COLO829 (cell line): ENCODE measurements around the gene TCF7.

Source experiments
- DNase-seq: peaks from one replicate; pipeline ENCODE4 v3.0.0; 2012; ENCODE audit warnings: low spot score

TCF7 gene

DNA sequence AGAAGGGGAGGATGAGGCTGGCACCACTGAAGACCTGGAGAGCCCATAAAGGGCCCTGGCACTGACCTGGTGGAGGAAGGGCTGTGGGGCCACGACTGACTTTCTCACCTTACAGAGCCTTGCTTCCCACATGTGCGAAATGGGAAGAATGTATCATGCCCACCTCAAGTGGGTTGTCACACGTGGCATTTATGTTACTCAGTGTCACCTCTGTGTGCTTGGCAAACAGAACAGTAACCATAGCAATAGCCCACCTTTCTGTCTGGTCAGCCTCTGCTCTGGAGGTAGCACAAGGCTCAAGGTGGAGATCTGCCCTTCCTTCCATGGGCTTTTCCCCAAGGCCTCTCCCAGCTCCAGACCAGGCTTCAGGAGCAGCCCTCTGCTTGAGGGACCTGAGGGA is 16.7 kb downstream of the TCF7 start:
- DNase-seq: no peak

GRCh38 chr5:134131578-134132350 is 17.3 kb downstream of the TCF7 start:
- no peak for DNase-seq

DNA sequence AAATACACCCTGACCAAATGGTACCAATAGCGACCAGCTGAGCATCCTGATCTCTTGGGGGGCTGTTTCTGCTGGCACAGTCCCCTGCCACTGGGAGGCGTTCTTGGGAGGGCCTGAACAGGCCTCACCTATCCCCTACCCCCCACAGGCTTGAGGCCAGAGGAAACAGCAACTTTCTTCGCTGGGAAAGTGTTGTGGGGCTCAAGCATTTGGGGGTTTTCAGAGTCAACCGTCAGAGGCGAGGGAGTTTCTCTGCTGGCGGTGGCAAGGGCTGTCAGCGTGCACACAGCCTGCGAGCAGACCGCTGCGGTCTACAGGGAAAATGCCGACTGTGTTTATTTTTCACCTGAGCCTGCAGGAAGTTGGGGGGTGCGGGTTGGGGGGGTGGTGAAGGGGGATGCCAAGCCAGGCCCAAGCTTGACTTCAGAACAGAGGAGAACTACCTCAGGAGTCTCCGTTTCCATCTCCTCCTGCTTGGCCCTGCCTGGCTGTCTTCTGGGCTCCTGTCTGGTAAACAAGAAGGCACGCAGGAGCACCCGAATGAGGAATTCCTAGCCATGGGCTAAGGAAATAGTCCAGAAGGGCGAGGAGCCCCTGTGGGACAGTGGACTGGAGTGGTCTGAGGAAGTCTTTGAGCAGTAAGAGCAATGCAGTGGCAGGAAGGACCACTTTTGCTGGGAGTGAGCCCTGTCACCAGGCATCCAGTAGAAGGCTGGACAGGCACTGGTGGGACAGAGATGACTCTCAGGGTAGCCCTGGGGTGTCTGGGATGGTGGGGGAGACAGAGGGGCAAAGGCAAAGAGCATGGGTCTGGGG is 18.1 kb downstream of the TCF7 start:
- DNase-seq: no peak

GRCh38 chr5:134133188-134133994 is 18.9 kb downstream of the TCF7 start:
- DNase-seq: no peak

- no peak for DNase-seq
Observed at GRCh38 chr5:134133995-134134541, 19.6 kb downstream of the TCF7 start.

- DNase-seq: no peak
Observed at GRCh38 chr5:134135091-134135655, 20.7 kb downstream of the TCF7 start.

- no peak for DNase-seq
Observed at GRCh38 chr5:134136221-134136631, 21.7 kb downstream of the TCF7 start.

DNA sequence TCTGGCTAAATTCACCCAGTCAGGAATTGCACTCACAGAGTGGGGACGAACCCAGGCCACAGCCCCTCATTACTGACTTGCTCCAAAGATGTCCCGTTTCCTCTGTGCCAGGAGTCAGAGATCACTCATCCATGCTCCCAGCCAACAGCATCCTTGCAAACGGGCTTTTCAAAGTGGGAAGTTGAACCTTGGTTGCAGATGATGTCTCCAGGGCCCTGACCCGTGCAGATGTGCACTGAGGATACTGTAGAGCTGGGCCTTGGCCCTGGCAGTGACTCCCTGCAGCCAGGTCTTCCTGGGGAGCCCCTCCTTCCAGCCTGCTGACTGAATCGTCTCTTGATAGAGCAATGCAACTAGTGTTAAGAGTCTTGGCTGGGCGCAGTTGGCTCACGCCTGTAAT is 22.3 kb downstream of the TCF7 start:
- DNase-seq: no peak

GRCh38 chr5:134138416-134139376 is 24.2 kb downstream of the TCF7 start:
- DNase-seq: peak; percentile 26

DNA sequence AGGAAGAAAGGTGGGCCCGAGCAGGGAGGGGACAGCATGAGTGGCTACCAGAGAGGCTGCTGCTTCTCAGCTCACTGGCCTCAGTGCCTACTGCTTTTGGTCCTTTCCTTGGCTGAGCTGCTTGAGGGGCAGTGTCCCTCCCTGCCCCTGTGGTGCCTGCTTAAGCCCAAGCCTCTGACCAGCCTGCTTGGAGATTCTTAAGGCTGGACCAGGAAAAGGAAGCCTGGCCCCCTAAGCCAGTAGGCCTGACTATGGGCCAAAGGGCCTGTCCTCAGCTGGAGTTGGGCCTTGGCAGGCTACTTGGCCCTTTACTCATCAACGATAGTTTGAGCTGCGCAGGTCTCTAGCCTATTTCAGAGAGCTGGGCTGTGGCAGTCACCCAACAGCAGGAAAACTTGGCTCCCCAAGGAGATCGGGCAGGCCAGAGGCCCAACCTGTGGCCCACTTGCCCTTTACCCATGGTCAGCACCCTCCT is 24.9 kb downstream of the TCF7 start:
- DNase-seq: no peak

GRCh38 chr5:134139891-134140469 is 25.5 kb downstream of the TCF7 start:
- no peak for DNase-seq

DNA sequence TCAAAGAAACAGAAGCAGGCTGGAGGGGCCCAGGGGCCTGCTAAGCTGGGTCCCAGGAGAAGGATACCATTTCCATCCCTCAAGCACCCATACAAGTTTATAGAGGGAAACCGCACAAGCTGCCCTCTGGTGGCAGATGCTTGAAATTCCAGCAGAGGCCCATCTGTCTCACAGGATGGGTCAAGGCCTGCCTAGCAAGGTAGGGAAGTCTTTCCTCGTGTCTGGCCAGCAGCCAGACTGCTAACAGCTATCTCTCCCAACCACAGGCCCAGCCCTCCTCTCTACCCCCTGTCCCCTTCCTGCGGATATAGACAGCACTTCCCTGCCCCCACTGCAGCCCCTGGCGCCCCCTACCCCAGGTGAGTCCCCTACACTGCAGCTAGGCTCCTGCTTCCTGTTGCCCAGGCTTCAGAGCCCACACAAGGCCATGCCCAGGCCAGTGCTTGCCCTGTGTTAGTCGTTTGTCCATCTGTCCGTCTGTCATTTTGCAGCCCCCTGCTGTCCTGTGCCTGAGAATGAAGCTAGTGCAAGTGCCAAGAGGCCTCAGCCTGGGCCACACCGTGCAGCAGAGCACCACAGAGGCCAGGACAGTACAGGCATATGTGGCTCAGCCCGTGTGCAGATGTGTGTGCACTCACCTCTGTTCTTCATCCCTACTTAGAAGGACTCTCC is 26.2 kb downstream of the TCF7 start:
- peak; percentile 47 for DNase-seq

DNA sequence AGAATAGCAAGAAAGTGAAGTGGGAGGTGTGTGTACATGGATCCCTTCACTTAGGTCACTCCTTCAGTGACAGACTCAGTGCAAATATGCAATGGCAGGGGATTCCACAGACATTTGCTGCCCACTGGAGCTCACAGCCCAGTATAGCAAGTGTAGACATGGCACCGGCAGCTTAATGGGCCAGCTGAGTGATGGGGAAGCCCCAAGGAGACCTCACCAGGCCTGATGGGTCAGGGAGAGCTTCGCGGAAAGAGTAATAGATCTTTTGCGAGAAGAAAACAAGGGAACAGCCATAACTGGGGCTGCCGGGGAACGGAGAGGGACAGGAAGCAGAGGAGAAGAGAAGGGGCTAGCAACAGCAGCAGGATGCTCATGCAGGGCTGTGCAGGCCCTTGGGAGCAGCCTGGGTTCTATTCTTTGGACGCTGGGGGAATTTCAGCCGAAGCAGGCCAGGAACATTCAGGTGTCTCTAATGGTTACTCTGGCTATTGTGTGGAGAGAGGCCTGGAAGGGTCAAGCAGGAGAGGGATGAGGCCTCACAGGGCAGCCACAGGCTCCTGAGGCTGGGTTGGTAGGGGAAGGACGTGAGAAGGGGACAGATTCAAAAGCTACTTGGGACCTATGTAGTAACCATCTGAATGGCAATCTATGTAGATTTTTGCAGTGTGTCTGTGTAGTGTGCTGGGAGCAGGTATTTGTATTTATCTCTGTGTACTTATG is 27.0 kb downstream of the TCF7 start:
- DNase-seq: no peak

DNA sequence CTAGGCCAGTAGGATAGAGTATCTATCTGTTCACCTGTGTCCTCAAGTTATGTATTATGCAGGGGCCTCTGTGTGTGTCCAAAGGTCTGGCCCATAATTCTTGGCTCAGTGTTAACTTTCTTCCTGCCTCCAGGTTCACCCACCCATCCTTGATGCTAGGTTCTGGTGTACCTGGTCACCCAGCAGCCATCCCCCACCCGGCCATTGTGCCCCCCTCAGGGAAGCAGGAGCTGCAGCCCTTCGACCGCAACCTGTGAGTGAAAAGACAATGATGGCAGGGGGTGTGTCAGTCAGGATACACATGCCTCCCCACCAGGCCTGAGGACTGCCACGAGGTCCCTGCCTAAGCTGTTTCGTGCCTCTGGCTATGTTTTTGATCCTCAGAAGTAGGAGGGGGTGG is 27.6 kb downstream of the TCF7 start:
- DNase-seq: no peak

DNA sequence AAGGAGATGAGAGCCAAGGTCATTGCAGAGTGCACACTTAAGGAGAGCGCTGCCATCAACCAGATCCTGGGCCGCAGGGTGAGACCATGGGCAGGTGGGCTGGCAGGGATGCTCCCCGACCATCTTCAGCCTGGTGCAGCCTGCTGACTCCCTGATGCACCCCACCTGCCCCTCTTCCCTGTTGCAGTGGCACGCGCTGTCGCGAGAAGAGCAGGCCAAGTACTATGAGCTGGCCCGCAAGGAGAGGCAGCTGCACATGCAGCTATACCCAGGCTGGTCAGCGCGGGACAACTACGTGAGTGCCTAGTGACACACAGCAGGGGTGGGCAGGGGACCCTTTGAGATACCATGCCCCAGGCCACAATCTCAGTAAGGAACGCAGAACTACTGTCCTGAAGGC is 28.3 kb downstream of the TCF7 start:
- no peak for DNase-seq

GRCh38 chr5:134143431-134143830 is 28.9 kb downstream of the TCF7 start:
- DNase-seq: no peak

DNA sequence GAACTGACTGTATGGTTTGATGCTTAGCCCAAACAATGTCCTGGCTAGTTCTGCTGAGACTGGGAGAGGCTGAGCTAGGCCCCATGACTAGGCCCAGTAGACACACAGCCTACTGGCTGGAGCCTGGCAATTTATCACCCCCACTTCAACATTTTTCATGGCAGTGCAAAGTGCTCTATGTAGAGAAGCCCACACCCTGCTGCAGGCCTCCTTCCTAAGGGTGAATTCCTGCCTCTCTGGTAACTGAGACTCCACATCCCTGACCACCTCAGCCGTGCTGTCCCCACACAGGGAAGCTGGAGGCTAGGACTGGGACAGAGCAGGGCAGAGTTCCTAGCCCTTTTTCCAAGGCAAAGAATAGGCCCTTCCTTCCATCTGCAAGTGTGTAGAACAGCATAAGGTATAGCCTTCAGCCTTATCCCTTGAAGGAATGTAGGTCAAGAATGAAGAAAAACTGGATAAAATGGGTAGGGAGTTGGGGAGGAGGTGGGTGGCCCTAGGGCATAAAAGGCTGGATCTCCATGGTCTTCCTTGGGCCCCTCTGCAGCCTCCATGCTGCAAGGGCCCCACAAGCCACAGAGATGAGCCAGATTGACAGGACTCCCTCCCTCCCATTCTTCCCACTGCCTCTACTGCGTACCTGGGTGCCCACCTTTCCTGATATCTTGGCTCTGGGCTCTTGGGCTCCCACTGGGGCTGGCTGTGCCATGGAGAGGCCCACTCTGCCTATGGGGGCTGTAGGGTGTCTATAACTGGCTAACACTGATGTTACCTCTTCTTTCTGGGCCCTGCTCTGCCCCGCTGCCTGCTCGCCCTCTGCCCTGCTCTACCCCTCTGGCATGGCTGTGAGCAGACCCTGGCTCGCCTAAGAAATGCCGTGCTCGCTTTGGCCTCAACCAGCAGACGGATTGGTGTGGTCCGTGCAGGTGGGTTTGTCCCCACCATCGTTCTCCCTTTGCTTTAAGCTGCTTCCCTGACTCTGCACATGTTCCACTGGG is 29.8 kb downstream of the TCF7 start:
- no peak for DNase-seq
